HG03520 (cell line): ENCODE data around the gene ACP7.
"Not testable (repeated sequence)": the region's sequence is repeated elsewhere in the genome, so short reads cannot be mapped to it uniquely, and the experiment has no call there.

Experiments used
- ATAC-seq: cut with Tn5 transposase; IDR thresholded peaks from one replicate; pipeline ENCODE4 v1.9.1; 2021; ENCODE audit warnings: mild to moderate bottlenecking, moderate library complexity; ENCODE audit not compliant: unreplicated experiment

The ACP7 gene, protein sequence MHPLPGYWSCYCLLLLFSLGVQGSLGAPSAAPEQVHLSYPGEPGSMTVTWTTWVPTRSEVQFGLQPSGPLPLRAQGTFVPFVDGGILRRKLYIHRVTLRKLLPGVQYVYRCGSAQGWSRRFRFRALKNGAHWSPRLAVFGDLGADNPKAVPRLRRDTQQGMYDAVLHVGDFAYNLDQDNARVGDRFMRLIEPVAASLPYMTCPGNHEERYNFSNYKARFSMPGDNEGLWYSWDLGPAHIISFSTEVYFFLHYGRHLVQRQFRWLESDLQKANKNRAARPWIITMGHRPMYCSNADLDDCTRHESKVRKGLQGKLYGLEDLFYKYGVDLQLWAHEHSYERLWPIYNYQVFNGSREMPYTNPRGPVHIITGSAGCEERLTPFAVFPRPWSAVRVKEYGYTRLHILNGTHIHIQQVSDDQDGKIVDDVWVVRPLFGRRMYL

GRCh38 chr19:39083983-39084731, at the start of gene ACP7:
TSS of gene ACP7 (plus strand) at chr19:39084368. CDS start at chr19:39085270, 902 bp downstream.
- ATAC-seq: no peak

GRCh38 chr19:39036581-39036980, 47.6 kb upstream of the ACP7 start:
- no peak for ATAC-seq

- no peak for ATAC-seq
Observed at GRCh38 chr19:39037194-39037593, 47.0 kb upstream of the ACP7 start.

- no peak for ATAC-seq
Observed at GRCh38 chr19:39038098-39038497, 46.1 kb upstream of the ACP7 start.

DNA sequence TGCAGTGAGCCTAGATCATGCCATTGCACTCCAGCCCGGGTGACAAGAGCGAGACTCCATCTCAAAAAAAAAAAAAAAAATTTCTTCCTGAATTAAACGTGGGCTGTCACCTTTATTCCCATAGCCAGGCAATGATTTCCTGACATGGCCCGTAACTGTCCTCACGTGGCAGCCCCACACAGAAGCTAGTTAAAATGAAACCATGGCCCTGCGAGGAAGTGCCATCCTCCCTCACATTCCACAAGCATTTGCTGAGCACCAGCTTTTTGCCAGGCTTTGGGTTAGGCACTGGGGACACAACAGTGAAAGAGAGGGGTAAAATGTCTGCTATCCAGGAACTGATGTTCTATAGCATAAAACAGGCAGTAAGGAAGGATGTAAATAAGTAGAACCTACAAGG, 38.7 kb upstream of the ACP7 start:
- ATAC-seq: no peak

GRCh38 chr19:39046037-39046821, 37.9 kb upstream of the ACP7 start:
- ATAC-seq: no peak

GRCh38 chr19:39047073-39047472, 37.1 kb upstream of the ACP7 start:
- no peak for ATAC-seq

DNA sequence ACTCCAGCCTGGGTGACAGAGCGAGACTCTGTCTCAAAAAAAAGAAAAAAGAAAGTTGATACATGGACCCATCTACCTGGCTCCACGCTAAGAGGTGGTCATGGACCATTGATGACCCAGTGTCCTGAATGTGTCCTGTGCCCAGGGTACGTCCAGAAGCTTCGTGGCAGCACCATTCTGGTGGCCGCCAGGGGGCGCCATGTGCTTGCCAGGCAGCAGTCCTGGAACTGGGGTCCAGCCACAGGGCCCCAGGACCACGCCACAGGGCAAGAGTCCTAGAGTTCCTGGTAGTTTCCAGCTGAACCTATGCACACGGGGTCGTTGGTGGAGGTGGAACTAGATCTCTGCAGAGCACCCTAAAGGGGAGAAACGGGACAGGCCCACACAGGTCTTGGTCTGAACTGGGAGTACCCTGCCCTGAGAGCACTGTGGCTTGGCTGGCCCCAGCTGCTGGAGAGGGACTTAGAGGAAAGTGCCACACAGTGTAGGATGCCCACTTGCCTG, 31.9 kb upstream of the ACP7 start:
- ATAC-seq: no peak

- ATAC-seq: no peak
Observed at GRCh38 chr19:39052846-39053245, 31.3 kb upstream of the ACP7 start.

DNA sequence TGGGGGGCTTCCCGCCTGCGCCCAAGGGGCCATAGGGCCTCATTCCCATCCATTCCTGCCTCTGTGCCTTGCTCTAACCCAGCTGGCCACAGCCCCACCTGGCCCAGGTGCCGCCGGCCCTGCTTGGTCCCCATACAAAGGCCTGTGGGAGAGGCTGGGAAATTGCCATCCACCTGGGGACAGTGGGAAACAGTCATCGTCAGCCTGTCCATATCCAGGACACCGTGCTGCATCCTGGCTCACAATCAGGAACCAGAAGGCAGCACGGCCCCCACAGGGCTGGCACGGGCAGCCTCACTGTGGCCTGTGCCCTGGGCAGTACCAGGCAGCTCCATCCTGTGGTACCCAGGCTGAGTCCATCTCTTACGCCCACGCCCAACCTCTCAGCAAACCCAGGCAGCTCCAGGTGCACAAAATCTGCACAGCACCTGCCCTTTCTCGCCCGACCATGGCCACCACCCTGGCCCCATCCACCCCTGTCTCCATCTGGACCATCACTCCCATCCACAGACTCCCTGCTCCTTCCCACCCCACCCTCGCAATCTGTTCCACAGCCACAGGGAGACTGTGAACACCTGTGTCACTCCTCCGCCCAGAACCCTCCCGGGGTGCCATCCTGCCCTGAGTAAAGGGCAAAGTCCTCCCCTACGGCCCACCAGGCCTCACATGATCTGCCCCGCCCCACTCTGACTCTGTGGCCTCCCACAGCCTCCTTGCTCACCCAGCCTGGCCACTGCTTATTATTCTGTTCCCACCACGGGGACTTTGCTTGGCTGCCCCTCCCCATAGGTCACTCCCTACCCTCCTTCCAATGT, 30.7 kb upstream of the ACP7 start:
- ATAC-seq: no peak

- no peak for ATAC-seq
Observed at GRCh38 chr19:39054091-39054470, 30.1 kb upstream of the ACP7 start.

DNA sequence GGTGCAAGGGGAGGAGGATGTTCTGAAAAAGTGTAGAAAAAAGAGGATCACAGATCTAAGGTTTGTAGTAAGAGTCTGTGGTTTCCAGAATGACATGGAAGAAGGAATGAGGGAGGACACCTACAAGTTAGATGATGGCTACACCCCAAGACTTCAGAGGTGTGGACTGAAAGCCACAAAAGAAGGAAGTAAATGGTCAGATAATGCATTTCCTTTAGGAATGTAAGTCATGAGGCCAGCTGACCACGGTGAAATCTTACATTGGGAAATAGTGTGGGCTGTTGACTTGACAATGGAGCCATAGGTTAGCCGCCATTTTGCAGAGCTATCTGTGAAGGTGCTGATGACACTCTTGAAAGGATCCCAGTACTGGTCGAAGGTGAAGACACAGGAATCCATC, 26.6 kb upstream of the ACP7 start:
- ATAC-seq: no peak

DNA sequence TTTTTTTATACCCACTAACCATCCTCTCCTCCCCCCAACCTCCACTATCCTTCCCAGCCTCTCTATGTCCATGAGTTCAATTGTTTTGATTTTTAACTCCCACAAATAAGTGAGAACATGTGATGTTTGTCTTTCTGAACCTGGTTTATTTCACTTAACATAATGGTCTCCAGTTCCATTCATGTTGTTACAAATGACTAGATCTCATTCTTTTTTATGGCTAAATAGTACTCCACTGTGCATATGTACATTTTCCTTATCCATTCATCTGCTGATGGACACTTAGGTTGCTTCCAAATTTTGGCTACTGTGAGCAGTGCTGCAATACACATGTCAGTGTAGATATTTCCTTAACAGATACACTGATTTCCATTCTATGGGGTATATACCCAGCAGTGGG, 24.9 kb upstream of the ACP7 start:
- no peak for ATAC-seq

DNA sequence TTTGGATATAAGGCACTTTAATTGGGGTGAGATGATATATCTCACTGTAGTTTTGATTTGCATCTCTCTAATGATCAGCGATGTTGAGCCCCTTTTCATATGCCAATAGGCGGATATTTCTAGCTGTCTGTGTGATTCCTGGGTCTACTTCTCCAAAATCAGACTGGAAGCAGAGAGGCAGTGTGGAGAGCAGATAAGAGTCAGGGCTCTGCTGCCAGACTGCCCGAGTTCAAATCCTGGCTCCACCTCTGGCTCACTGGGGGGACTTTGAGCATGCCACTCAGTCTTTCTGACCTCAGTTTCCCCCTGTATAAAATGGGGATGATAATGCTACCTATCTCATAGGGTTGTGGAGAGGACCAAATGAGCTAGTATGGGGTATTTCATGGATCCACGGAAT, 24.0 kb upstream of the ACP7 start:
- ATAC-seq: no peak

DNA sequence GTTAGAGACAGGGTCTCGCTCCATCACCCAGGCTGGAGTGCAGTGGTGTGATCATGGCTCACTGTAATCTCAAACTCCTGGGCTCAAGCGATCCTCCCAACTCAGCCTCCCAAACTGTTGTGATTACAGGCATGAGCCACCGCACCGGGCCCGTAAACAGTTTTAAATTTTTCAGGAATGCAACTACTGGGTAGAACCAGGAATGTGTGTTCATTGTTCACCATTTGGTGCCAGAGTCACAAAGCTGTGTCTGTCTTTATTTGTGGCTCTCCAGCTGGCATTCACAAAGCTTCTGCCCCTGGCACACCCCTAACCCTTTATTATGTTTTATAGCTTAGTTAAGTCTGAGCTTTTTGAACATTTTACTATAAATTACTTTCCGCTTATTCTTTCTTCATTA, 19.8 kb upstream of the ACP7 start:
- no peak for ATAC-seq

DNA sequence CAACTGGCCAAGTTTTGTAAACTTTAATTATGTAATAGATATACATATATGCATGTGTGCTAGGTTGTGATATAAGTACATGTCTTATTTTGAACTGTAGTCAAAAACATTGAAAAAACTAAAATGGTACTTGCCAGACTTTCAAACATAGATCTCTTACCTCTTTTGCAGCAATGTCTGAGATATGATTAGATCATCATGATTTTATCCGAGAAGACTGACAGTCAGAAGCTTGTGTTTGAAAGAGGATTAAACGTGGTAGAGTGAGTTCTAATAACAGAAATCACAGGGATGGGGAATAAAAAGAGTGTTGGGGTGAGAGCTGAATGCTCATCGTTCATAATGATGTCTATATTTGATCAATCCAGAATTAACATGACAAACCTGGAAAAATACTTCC, 18.2 kb upstream of the ACP7 start:
- ATAC-seq: no peak

- ATAC-seq: no peak
Observed at GRCh38 chr19:39067104-39067503, 17.1 kb upstream of the ACP7 start.

DNA sequence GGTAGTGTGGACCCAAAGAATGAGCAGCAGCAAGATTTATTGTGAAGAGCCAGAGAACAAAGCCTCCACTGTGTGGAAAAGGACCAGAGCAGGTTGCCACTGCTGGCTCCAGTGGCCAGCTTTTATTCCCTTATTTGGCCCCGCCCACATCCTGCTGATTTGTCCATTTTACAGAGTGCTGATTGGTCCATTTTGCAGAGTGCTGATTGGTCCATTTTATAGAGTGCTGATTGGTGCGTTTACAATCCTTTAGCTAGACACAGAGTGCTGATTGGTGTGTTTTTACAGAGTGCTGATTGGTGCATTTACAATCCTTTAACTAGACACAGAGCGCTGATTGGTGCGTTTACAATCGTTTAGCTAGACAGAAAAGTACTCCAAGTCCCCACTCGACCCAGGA, 15.9 kb upstream of the ACP7 start:
- ATAC-seq: not testable (repeated sequence)

DNA sequence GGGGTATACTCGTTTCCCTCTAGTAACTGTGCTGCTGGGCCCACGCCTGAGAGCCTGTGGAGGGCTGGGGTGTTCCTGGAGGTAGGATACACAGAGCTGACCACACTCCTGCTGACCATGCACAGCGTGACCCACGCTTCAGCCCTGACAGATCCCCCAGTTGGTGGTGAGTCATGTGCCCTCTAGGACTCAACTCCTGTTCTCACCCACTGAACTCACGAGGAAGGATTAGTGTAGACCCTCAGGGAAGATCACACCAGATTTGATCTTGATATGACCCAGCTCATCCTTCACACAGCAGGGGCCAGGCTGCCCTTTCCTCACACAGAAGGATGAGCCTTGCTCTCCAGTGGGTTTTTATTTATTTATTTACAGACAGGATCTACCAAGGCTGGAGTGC, 13.3 kb upstream of the ACP7 start:
- no peak for ATAC-seq

- ATAC-seq: no peak
Observed at GRCh38 chr19:39074205-39074692, 9.9 kb upstream of the ACP7 start.
